ENCODE data around the gene TTBK2. TPM values are rescaled to one million over a fixed set of nuclear protein-coding genes. Genes with fewer than 3 reads are reported as not detected.

The TTBK2 gene
- total RNA-seq, 2 experiments from 2014 or later, result 17.5 to 20.1 TPM

DNA sequence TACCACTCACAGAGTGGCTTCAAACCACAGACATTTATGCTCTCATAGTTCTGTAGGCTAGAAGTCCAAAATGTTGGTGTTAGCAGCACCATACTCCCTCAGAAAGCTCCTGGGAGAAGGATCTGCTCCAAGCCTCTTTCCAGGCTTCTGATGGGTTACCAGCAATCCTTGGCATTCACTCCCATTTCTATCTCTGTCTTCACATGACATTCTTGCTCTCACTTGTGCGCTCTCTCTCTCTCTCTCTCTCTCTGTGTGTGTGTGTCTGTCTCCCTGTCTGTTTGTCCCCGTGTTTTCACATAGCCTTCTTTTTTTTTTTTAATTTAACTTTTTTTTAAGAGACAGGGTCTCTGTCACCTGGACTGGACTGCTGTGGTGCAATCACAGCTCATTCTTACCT lies 209.9 kb downstream of the TTBK2 start:
- no peaks in the 10 kb centered on the region for H3K4me1 ChIP-seq (ENCODE audit: insufficient read depth, low read length)
- Mint-ChIP-seq H3K9me3 (no peaks in the 10 kb centered on the region), H3K36me3 (ENCODE audit: low read depth) (no peaks in the 10 kb centered on the region), H3K4me1 (ENCODE audit: low read depth) (no peaks in the 10 kb centered on the region), H3K4me3 (no peak overlapping the region), H3K27me3 (no peaks in the 10 kb centered on the region), H3K27ac (no peak overlapping the region)
- H3K9me3 ChIP-seq (ENCODE audit: control insufficient read depth in 1 of 2, insufficient read depth in 1 of 2, low read length in 2 of 2), result no peaks in the 10 kb centered on the region
- DNase-seq, result no peak
- intact Hi-C loops (cut with DNase I, micrococcal nuclease), result no loop called here
- no peak overlapping the region for H3K27ac ChIP-seq (ENCODE audit: low read depth in 1 of 2, low read length in 2 of 2)
- no peak overlapping the region for H3K4me3 ChIP-seq (ENCODE audit: low read length)
- ChIA-PET POLR2A (no interaction called here), CTCF (interaction anchor here (0.6 kb wide), 1 partner anchor 1429 kb away, joined by 3 read pairs; no protein-coding TSS in a partner anchor)
- no peak for ATAC-seq (ENCODE audit: poor library complexity)
- no peaks in the 10 kb centered on the region for H3K36me3 ChIP-seq (ENCODE audit: insufficient read depth, low read length)
- TF ChIP-seq, protein P1, sequence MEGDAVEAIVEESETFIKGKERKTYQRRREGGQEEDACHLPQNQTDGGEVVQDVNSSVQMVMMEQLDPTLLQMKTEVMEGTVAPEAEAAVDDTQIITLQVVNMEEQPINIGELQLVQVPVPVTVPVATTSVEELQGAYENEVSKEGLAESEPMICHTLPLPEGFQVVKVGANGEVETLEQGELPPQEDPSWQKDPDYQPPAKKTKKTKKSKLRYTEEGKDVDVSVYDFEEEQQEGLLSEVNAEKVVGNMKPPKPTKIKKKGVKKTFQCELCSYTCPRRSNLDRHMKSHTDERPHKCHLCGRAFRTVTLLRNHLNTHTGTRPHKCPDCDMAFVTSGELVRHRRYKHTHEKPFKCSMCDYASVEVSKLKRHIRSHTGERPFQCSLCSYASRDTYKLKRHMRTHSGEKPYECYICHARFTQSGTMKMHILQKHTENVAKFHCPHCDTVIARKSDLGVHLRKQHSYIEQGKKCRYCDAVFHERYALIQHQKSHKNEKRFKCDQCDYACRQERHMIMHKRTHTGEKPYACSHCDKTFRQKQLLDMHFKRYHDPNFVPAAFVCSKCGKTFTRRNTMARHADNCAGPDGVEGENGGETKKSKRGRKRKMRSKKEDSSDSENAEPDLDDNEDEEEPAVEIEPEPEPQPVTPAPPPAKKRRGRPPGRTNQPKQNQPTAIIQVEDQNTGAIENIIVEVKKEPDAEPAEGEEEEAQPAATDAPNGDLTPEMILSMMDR (IDR thresholded peaks at IDR 0.05), result no peak
- no peaks in the 10 kb centered on the region for H3K27me3 ChIP-seq (ENCODE audit: control insufficient read depth in 1 of 2, insufficient read depth in 2 of 2, low read length in 2 of 2)

DNA sequence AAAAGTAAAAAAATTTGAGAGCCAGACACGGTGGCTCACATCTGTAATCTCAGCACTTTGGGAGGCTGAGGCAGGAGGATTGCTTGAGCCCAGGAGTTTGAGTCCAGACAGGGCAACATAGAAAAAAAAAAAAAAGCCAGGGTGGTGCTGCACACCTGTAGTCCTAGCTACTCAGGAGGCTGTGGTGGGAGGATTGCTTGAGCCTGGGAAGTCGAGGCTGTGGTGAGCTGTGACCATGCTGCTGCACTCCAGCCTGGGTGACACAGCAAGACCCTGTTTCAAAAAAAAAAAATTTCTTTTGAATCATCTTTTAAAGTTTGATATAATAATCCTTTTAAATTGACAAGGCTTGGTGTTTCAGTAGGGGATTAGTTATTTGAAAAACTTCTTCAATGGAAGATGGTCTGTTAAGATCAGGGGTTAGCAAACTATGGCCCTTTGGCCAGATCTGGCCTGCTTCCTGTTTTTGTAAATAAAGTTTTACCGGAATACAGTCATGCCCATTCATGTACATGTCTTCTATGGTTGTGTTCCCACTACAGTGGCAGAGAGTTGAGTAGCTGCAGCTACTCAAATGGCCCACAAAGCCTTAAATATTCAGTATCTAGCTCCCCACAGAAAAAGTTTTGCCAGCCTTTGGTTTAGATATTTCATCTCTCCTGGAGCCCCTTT lies 212.6 kb downstream of the TTBK2 start:
- POLR2A ChIA-PET, result no interaction called here
- Mint-ChIP-seq H3K27ac (no peak overlapping the region), H3K36me3 (ENCODE audit: low read depth) (no peaks in the 10 kb centered on the region), H3K4me3 (no peak overlapping the region), H3K27me3 (no peaks in the 10 kb centered on the region), H3K9me3 (no peaks in the 10 kb centered on the region), H3K4me1 (ENCODE audit: low read depth) (no peaks in the 10 kb centered on the region)
- Histone ChIP-seq H3K36me3 (ENCODE audit: insufficient read depth, low read length) (no peaks in the 10 kb centered on the region), H3K4me1 (ENCODE audit: insufficient read depth, low read length) (no peaks in the 10 kb centered on the region), H3K27me3 (ENCODE audit: control insufficient read depth in 1 of 2, insufficient read depth in 2 of 2, low read length in 2 of 2) (no peaks in the 10 kb centered on the region), H3K4me3 (ENCODE audit: low read length) (no peak overlapping the region), H3K27ac (ENCODE audit: low read depth in 1 of 2, low read length in 2 of 2) (no peak overlapping the region), H3K9me3 (ENCODE audit: control insufficient read depth in 1 of 2, insufficient read depth in 1 of 2, low read length in 2 of 2) (no peaks in the 10 kb centered on the region)
- ATAC-seq (ENCODE audit: poor library complexity) (no peak), DNase-seq (no peak)
- intact Hi-C loops (cut with DNase I, micrococcal nuclease), result no loop called here
- CTCF ChIA-PET, result interaction anchor here (1.2 kb wide), 1 partner anchor 219 kb away, joined by 4 read pairs; no protein-coding TSS in a partner anchor
- TF ChIP-seq, protein P1 (IDR thresholded peaks at IDR 0.05), result no peak

DNA sequence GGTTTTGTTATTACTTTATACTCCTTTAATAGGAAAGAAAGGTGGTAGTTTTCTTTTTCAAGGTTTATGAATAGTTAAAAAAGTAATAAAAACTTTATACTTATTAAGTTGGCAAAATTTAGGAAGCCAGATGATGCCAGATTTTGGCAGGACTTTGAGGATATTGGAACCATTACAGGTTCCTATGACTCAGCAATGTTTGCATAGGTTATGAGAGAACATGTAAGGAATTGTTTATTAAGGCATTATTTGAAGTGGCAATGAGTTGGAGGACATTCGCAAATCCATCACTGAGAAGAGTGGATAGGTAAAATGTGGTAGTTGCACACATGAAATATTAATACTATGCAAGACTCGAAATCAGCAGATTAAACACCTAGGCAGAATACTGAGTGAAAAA lies 213.5 kb downstream of the TTBK2 start:
- Histone ChIP-seq H3K9me3 (ENCODE audit: control insufficient read depth in 1 of 2, insufficient read depth in 1 of 2, low read length in 2 of 2) (no peaks in the 10 kb centered on the region), H3K36me3 (ENCODE audit: insufficient read depth, low read length) (no peaks in the 10 kb centered on the region), H3K27ac (ENCODE audit: low read depth in 1 of 2, low read length in 2 of 2) (no peak overlapping the region), H3K4me3 (ENCODE audit: low read length) (no peak overlapping the region), H3K27me3 (ENCODE audit: control insufficient read depth in 1 of 2, insufficient read depth in 2 of 2, low read length in 2 of 2) (no peaks in the 10 kb centered on the region), H3K4me1 (ENCODE audit: insufficient read depth, low read length) (no peaks in the 10 kb centered on the region)
- CTCF ChIA-PET, result interaction anchor here (1.2 kb wide), 1 partner anchor 220 kb away, joined by 4 read pairs; no protein-coding TSS in a partner anchor
- intact Hi-C loops (cut with DNase I, micrococcal nuclease), result no loop called here
- Mint-ChIP-seq H3K36me3 (ENCODE audit: low read depth) (no peaks in the 10 kb centered on the region), H3K4me3 (no peak overlapping the region), H3K9me3 (no peaks in the 10 kb centered on the region), H3K4me1 (ENCODE audit: low read depth) (no peaks in the 10 kb centered on the region), H3K27me3 (no peaks in the 10 kb centered on the region), H3K27ac (no peak overlapping the region)
- POLR2A ChIA-PET, result no interaction called here
- TF ChIP-seq, protein P1 (IDR thresholded peaks at IDR 0.05), result no peak
- DNase-seq (no peak), ATAC-seq (ENCODE audit: poor library complexity) (no peak)

All from CD4-positive, alpha-beta T cell (primary cell).